Stimulated activated CD4-positive, alpha-beta T cell treated with anti-CD3 and anti-CD28 coated beads, Interleukin-4, amount 100 ng/mL, for 48 hours (primary cell): ENCODE data around the gene LAMA3.

Experiments
- DNase-seq, 2 donors: peaks; one replicate each; pipeline ENCODE4 v3.0.0-alpha.2; 2020; ENCODE audit warnings: low read depth in 2 of 2

Gene LAMA3

DNA sequence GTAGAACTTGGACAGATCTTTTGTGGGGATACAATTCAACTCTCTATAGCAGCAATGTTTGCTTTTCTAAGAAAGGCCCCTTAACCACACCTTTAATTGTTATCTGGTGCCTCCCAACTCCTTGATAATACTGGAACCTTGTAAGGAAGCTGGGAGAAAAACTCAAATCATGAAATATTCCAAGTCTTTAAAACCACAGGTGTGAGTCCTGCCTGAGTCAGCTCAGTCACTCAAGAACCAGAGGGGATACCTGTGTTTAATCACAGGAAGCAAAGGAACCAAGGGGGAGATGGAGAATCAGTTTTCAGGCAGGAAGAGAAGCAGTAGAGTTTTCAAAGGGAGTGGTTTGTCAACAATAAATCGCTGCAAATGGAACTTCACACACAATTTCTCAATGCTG lies 159.9 kb downstream of the LAMA3 start:
- no peak for DNase-seq

DNA sequence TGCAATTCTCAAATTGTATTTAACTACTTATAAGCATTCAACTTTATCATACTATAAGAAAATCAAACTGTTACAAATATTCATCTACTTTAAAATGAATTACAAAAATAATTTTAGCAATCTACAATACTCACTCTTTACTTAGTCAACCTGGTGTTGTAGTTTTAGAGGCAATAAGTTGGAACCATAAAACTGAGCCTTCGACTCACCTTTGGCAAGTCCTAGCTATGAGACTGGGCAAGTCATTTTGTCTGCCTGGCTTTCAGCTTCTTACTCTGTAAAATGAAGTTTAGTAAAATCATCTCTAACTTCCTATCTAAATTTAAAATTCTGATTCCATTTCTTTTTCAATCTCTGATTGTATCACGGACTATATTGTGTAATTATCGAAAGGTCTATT lies 161.0 kb downstream of the LAMA3 start:
- DNase-seq, result no peak

DNA sequence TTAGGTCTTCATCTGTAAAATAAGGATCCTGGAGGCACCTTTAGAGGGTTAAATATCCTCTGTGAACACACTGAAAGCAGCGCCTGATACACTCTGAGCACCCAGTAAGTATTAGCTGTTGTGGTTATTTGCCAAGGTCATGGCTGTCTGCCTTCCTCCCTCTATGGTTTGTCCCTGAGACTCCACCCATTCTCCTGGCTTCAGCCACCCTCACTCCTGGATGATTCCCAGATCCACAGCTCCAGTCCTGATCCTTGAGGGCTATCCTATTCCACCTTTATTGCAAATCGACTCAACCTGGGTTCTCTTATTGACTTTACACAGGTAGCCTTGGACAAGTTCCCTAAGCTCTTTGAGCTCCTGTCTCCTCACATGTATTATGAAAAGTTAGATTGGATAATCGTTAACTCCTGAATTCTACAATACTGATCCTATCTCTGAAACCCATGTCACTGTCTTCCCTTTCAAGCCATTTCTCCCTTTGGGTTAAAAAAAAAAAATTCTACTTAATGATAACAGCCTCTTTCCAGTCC lies 162.3 kb downstream of the LAMA3 start:
- DNase-seq, result no peak

DNA sequence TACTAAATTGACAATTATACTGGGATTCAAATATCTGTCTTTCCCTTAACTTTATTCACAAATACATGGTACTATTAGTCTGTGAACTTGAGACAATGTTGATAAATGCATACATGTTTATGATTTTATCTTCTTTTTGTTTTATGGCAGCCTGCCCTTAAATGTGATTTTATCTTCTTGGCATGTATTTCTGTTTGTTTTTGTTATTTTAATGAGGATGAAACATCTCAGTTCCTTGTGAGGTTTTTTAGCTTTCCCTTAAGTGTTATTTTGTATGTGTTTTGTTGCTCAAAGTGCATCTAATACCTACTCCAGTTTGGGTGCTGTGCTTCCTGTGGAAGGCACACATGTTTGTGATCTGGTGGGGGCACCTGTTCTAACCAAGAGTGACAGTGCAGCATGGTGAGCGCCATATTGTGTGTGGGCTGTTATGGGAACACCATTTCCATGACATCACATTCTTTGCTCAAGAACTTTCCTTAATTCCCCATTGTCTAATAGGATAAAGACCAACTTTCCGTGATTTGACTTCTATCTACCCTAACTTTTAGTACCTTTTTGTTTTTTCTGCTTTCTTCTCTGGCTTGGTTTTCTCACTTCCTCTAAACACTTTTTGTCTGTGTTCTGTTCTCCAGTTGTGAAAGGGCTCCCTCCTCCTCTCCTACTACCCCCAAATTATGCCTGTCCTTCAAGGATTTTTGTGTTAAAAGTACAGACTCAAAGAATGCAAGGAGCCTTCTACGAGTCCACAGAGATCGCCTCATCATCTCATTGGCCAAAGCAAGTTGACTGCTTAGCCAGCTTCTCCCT lies 163.2 kb downstream of the LAMA3 start:
- DNase-seq, result no peak

DNA sequence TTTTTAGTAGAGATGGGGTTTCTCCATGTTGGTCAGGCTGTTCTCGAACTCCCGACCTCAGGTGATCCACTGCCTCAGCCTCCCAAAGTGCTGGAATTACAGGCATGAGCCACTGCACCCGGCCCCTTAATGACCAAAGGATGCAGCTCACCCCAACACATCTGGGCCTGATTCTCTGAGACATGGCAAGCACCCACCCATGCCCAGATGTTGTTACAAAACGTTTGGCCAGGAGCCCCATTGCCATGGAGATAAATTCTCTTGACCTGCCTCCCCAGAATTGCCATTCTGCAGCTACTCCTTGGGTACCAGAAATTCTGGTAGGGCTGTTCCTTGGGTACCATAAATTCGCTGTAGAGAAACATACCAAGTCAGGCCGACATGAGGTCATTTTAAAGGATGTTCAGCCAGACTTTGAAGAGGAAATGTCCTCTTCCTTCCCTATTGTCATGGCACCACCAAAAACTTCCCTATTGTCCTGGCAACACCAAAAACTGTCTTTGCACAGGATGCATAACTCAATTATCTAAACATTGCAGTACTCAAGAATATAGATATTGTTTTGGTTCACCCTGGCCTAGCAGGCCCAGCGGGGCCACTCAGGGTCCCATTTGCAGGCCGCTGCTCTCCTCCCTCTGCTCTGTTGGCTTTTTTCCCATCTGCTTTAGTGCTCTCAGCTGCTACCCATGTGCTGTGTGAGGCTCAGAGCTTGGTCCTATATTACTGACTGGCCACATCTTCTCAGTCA lies 164.4 kb downstream of the LAMA3 start:
- DNase-seq, result no peak

DNA sequence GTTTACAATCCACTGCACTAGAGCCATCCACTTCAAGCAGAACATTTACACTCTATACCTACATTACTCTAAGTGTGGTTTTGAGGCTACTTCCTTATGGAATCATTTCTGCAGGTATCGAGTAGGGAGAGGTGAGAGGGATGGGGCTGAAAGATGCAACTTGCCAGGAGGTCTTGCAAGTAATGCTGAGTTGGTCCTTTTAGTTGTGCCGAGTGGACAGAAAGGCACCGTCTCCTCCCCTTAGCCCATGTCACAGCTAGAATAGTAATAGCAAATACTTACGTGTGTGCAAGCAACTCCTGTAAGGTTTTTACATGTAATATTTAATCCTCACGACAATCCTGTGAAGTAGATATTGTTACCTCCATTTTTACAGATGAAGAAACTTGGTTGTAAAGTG lies 166.5 kb downstream of the LAMA3 start:
- no peak for DNase-seq

DNA sequence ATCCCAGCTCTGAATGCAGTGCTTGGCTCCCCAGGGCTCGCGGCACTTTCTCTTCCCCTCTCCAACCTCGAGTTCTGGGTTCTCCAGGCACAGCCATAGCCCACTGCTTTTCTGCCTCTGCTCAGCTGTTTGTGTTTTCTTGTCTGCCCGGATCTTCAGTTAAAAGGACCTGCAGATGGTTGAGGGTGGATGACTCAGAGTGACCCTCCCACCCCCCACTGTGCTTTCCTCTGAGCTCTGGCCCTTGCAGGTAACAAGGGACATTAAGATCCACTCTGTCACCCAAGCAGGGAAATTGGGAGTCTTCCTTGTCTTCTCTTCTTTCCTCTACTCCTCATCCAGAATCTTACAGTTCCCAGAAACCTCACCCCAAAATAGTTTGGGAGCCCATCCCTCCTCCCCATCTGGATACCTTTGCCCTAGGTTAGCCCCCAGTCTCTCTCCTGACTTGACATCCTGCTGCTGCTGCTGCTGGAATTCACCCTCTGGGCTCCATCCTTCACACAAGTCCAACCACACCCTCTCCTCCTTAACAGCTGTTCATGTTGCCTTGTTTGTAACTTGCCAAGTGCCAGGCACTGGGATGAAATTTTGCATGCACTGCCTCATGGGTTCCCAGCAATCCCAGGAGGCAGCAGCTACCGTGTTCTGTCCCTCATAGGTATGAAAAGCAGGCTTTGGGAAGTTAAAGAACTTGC lies 167.4 kb downstream of the LAMA3 start:
- DNase-seq, result no peak

DNA sequence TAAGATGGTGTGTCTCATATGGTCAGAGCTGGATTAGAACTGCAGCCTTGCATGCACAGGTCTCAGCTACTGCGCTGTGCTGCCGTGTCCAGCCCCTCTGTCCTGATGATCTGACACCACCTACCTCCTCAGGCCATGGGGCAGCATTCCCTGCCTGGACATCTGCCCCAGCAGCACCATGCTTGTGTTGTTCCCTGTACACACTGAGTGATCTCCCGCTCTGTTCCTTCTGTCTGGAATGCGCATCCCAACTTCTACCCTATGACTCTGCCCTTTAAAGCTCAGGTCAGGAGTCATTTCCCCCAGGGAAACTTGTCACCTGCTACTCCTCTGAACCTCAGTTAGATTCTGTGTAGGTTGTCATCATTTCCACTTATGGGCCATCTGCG lies 167.9 kb downstream of the LAMA3 start:
- no peak for DNase-seq

DNA sequence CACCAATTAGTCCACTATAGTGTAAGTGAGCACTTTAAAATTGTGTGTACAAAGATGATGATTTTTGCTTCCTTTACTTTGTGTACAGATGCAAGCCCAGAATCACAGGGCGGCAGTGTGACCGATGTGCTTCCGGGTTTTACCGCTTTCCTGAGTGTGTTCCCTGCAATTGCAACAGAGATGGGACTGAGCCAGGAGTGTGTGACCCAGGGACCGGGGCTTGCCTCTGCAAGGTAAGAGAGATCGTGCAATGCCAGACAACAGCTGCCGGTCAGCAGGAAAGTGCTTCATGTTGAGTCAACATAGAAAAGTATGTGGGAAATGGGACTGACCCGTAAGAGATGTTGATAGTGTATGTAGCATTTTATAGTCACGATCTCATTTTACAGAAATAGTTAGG lies 168.5 kb downstream of the LAMA3 start:
- no peak for DNase-seq

DNA sequence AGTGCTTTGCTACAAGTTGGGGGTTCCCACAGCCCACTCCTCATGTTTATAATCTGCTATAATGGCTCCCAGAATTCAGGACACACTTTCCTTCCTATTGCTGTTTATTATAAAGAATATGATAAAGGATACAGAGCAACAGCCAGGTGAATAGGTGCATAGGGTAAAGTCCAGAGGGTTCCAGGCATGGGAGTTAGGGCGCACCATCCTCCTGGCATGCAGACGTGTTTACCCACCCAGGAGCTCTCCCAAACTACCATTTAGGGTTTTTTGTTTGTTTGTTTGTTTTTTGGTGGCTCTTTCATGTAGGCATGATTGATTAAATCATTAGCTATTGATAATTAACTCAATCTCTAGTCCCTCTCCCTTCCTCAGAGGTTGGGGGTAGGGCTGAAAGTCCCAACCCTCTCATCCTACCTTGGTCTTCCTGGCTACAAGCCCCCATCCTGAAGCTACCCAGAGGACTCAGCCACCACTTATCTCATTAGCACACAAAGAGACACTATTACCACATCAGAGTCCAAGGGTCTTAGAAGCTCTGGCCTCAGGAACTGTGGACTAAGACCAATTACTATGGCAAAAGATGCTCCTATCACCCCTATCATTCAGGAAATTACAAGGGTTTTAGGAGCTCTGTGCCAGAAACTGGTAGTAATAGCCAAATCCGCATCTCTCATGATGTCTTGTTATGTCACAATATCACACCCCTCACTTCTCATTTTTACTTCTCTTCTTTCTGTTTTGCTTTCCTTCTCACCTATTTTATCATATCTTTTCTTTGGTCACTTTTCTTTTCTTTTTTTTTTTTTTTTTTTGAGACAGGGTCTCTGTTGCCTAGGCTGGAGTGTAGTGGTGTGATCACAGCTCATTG lies 170.4 kb downstream of the LAMA3 start:
- no peak for DNase-seq

DNA sequence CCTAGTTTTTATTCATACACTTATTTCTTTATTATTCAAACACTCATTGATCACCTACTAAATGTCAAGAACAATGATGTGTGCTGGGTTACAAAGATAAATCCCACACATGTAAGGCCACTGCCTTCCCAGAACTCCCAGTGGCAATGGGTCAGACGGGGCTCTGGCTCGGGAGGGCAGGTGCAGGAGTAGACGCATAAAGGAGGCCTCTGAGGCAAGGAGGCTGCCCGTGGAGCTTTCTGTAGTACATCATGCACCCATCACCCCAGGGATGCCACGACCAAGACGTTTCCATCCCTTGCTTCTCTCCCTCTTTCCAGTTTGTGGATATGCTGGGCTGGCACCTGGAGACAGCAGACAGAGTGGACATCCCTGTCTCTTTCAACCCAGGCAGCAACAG lies 172.1 kb downstream of the LAMA3 start:
- DNase-seq, result no peak

DNA sequence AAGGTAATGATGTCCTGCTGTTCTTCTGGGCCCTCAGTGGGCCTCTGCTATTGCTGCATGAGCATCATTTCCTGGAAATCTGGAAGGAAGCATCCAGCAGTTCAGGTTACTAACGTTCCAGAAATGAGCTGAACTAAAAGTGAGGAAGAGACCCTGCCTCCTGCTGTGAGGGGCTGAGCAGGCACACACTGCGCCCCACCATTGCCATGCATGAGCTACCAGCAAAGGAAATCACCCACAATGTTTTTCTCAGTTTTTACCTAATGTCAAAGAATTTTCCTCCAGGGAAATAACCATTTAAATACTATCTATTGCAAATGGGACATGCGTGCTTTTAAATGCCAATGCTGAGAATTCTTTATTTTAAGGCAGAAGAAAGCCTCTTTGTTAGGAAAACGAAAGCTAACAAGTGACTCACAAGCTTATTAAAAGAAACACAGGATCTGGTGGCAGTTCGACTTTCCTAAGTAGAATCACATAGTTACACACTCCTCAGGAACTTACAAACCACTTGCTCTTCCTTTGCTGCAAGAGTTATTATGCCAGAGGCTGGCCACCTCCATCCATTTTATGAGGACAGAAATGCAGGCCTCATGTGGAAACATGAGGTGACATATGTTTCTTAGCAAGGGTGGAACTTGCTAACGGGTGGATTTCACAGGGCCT lies 172.7 kb downstream of the LAMA3 start:
- DNase-seq, result no peak

DNA sequence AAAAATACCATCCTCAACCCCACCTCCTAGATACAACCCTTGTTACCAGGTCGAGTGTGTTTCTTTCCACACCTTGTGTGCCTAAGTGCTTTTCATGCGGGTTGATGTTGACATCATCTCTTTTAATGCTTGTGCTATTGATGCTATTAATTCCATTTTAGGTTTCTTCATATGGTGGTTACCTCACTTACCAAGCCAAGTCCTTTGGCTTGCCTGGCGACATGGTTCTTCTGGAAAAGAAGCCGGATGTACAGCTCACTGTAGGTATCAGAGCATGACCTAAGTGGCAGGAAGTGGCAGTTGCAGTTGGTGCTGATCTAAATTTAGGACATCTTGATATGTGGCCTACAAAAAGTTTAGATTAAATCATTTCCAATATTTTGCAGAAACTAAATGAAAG lies 175.4 kb downstream of the LAMA3 start:
- DNase-seq, result no peak

DNA sequence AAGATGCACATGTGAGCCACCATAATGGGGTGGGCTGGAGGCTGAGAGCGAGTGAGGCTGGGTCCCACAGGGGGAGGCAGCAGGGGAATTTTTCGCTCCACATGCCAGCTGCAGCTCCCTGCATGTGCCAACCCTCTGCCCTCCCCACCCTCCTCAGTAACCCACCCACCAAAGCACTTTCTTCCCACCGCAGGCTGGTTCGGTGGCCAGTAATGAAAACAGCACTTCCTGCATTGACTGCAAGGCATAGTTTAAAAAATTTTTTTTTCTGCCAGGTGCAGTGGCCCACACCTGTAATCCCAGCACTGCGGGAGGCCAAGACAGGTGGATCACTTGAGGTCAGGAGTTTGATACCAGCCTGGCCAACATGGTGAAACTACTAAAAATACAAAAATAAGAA lies 177.8 kb downstream of the LAMA3 start:
- no peak for DNase-seq

DNA sequence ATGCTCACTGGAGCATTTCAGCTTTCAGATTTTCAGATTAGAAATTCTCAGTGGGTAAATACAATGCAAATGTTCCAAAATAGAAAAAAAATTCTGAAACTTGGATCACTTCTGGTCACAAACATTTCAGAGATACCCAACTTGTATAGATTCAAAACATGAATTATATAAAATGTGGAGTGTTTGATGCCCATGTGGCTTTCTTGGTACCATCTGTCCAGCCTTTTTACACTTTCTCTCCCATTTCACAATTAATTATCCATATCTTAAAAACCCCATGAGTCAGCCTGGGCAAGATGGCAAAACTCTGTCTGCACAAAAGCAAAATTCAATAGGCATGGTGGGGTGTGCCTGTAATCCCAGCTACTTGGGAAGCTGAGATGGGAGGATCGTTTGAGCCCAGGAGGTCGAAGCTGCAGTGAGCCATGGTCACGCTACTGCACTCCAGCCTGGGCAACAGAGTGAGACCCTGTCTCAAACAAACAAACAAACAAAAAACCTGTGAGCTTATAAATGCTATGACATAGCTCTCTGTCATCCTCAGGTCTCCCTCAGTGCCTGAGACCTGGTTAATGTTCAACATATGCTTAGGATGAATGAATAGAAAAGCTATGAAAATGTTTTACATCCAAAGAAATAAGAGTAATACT lies 179.0 kb downstream of the LAMA3 start:
- DNase-seq, result no peak

DNA sequence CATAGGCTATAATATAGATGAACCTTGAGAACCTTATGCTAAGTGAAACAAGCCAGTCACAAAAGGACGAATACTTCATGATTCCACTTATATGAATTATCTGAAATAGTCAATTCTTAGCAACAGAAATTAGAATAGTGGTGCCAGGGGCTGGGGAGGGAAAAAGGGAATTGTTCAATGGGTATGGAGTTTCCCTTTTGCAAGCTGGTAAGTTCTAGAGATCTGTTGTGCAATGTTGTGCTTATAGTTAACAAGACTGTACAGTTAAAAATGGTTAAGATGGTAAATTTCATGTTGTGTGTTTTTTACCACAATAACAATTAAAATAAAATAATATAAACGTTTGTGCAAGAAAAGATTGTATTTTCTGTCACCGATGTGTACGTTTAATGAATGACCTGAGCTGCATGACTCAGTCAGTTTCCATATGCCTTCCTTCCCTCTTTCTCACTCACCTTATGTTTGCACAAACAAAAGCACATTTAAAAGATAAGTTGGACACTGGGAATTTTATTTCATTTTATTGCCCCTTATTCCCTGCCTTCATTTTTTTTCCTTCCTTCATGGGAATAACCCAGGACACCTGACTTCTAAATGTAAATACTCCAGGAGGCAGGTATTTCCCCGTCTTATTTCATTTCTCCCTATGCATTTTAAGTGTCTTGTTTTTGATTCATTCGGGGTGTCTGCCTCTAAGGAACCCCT lies 181.6 kb downstream of the LAMA3 start:
- no peak for DNase-seq

DNA sequence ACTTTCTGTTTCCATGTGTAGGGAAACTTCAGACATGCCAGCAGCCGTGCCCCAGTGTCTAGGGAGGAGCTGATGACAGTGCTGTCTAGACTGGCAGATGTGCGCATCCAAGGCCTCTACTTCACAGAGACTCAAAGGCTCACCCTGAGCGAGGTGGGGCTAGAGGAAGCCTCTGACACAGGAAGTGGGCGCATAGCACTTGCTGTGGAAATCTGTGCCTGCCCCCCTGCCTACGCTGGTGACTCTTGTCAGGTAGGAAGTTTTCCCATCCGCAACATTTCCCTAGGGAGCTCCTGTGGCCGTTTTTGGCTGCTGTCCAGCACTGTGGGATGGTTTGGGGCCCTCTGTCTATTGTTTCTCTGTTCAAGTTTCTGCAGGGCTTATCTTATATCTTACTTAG lies 182.2 kb downstream of the LAMA3 start:
- DNase-seq, result no peak

DNA sequence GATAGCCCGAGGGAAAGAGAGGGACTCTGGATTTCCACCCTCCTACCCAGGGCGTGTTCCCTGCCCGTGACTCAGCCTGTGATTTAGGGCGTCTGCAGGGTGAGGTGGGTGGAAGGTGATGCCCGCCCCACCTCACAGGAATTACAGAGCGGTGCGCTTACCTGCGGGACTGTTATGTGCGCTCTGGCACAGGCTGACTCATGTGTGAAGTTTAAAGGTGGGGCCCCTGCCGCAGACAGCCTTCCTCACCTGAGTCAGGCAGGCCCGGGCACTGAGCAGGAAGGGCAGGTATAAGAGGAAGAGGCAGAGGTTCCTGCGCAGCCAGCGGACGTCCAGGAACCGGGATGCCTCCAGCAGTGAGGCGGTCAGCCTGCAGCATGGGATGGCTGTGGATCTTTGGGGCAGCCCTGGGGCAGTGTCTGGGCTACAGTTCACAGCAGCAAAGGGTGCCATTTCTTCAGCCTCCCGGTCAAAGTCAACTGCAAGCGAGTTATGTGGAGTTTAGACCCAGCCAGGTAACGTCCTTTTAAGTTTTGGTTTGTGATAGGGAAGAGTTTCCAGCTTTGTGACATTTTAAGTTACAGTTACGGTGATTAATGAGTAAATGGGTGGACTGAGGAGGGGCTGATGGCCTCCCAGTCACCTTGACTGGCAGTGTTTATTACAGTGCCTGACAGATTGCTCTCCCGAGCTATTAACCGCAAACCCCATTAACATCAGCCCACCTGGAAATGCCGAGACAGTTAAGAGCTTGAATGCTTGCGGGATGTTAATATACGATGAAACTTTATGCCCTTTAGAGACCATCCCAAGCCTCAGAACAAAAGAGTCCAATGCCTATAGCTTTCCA lies 183.7 kb downstream of the LAMA3 start:
- no peak for DNase-seq
